Measurements from ENCODE around the gene NOL8.

Gene NOL8

GRCh38 chr9:92257327-92257726 lies 67.8 kb downstream of the NOL8 start:
- no peak for DNase-seq

- DNase-seq: no peak
Observed at GRCh38 chr9:92254381-92255337, 70.5 kb downstream of the NOL8 start.

DNA sequence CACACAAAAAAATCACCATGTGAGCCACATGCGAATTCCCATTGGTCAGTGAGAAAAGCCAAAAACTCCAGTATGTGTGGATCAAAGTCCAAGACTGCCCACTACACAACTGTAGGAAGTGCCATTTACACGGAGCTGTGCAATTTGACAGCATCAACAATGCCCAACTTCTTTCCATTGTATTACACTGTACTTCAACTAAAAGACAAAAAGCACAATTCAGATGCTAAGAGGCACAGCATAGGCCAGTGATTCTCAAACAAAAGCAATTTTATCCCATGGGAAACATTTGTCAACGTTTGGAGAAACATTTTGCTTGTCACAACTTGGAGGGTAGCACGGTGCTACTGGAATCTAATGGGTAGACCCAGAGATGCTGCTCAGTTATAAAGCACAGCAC lies 71.5 kb downstream of the NOL8 start:
- DNase-seq: no peak

DNA sequence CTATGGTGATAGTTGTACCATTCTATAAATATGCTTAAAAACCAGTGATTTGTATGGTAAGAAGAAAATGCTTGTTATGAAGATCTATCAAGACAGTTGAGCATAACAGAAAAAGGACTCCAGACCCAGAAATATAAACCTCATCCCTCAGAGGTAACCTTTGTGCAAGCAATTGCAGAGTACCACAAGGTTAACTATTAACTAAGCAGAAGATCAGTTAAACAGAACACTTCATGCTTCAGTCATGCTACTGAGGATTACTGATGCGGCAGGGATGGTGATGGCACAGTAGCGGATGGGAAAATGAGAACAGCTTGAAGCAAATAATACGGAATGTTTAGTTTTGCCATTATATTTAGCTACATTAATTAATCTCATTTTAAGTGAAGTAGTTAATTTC lies 77.2 kb downstream of the NOL8 start:
- no peak for DNase-seq

Data from midbrain (tissue), 1 donor.